Measurements from ENCODE around the gene G3BP2. TPM values are rescaled to one million over a fixed set of nuclear protein-coding genes. Genes with fewer than 3 reads are reported as not detected.
A peak's percentile ranks its signal among the peaks of the same experiment; 100 is the strongest.

G3BP2 gene
- total and polyA plus RNA-seq, 2 experiments from 2014 or later: 103 to 411 TPM

DNA sequence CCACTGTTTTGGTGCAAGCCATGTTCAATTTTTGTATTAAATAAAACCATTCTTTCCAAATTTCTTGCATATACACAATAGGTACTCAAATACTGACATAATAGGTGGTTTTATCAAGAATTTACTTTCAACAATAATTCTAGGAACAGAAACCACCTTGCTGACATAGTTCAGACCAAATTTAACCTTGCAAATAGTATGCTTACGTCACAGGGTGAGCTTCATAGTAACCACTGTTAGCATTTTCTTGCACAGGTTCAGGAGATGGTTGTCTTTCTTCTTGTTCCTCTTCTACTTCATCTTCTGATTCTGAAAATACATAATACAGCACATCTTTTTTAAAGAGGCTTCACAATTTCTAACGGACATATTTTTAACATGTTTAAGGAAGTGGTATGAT lies 17.6 kb downstream of the G3BP2 start (continued):
- TF ChIP-seq, protein P1, sequence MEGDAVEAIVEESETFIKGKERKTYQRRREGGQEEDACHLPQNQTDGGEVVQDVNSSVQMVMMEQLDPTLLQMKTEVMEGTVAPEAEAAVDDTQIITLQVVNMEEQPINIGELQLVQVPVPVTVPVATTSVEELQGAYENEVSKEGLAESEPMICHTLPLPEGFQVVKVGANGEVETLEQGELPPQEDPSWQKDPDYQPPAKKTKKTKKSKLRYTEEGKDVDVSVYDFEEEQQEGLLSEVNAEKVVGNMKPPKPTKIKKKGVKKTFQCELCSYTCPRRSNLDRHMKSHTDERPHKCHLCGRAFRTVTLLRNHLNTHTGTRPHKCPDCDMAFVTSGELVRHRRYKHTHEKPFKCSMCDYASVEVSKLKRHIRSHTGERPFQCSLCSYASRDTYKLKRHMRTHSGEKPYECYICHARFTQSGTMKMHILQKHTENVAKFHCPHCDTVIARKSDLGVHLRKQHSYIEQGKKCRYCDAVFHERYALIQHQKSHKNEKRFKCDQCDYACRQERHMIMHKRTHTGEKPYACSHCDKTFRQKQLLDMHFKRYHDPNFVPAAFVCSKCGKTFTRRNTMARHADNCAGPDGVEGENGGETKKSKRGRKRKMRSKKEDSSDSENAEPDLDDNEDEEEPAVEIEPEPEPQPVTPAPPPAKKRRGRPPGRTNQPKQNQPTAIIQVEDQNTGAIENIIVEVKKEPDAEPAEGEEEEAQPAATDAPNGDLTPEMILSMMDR (conservative IDR thresholded peaks at IDR 0.05; ENCODE audit: low read depth in 2 of 2): no peak
- TF ChIP-seq NANOG (IDR thresholded peaks at IDR 0.05; ENCODE audit: borderline replicate concordance): no peak

DNA sequence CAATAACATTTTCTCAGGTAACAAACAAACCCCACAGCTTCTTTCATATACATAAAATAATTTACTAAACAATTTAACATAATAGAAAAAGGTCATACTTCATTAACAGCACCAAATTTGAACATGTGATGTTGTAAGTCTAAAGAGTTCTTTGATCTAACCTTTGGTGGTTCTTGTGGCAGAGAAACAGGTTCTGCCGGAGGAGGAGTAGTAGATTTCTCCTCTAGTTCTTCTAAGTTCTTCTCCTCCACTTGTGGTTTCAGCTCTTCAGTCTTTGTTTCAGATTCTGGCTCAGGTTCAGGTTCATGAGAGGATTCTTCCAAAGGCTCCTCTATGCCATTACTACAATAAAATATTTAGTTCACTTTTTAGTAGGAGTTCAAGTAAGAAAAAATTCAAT lies 18.3 kb downstream of the G3BP2 start:
- H3K4me3 Mint-ChIP-seq: no peak overlapping the region
- Histone ChIP-seq H3K79me2 (replicated peaks; ENCODE audit: insufficient read depth) (peaks cover 99% of the 10 kb centered on the region), H3K27ac (ENCODE audit: low read depth) (0 out of 2 replicates have a peak overlapping the region, but pooled peaks have one; percentile 17), H3K4me3 (no peak overlapping the region), H4K20me1 (replicated peaks; ENCODE audit: insufficient read depth) (peaks cover 31% of the 10 kb centered on the region), H3K9me2 (ENCODE audit: insufficient read depth) (no peaks in the 10 kb centered on the region), H3K4me1 (ENCODE audit: insufficient read depth) (no peaks in the 10 kb centered on the region; the same call in 1 of the 2 replicates), H3F3A (replicated peaks; ENCODE audit: low read depth) (peaks cover 7% of the 10 kb centered on the region), H2AFZ (no peak overlapping the region), H3K36me3 (ENCODE audit: insufficient read depth) (peaks cover 84% of the 10 kb centered on the region), H3K27me3 (ENCODE audit: insufficient read depth) (no peaks in the 10 kb centered on the region), H3K4me2 (no peak overlapping the region)
- no peaks in the 10 kb centered on the region for H3K27me3 Mint-ChIP-seq (ENCODE audit: insufficient read depth, low read depth, poor library complexity)
- H3K9me3 Mint-ChIP-seq: no peaks in the 10 kb centered on the region
- peak overlapping the region; percentile 58 for H3K27ac Mint-ChIP-seq
- ATAC-seq (no peak), DNase-seq (ENCODE audit: low spot score) (no peak)
- H3K36me3 Mint-ChIP-seq (ENCODE audit: low read depth): peaks cover 92% of the 10 kb centered on the region
- H3K4me1 Mint-ChIP-seq: peaks cover 14% of the 10 kb centered on the region
- TF ChIP-seq, protein P2, sequence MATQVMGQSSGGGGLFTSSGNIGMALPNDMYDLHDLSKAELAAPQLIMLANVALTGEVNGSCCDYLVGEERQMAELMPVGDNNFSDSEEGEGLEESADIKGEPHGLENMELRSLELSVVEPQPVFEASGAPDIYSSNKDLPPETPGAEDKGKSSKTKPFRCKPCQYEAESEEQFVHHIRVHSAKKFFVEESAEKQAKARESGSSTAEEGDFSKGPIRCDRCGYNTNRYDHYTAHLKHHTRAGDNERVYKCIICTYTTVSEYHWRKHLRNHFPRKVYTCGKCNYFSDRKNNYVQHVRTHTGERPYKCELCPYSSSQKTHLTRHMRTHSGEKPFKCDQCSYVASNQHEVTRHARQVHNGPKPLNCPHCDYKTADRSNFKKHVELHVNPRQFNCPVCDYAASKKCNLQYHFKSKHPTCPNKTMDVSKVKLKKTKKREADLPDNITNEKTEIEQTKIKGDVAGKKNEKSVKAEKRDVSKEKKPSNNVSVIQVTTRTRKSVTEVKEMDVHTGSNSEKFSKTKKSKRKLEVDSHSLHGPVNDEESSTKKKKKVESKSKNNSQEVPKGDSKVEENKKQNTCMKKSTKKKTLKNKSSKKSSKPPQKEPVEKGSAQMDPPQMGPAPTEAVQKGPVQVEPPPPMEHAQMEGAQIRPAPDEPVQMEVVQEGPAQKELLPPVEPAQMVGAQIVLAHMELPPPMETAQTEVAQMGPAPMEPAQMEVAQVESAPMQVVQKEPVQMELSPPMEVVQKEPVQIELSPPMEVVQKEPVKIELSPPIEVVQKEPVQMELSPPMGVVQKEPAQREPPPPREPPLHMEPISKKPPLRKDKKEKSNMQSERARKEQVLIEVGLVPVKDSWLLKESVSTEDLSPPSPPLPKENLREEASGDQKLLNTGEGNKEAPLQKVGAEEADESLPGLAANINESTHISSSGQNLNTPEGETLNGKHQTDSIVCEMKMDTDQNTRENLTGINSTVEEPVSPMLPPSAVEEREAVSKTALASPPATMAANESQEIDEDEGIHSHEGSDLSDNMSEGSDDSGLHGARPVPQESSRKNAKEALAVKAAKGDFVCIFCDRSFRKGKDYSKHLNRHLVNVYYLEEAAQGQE (IDR thresholded peaks at IDR 0.05; ENCODE audit: unreplicated experiment): no peak
- TF ChIP-seq ZNF331 (CRISPR knock-in tag; IDR thresholded peaks at IDR 0.05; ENCODE audit: low read depth) (no peak), EZH2phosphoT487 (IDR thresholded peaks at IDR 0.05; ENCODE audit: unreplicated experiment) (no peak), NANOG (IDR thresholded peaks at IDR 0.05; ENCODE audit: borderline replicate concordance) (no peak), POLR2AphosphoS5 (IDR thresholded peaks at IDR 0.05; ENCODE audit: low read depth) (no peak), JUNB (IDR thresholded peaks at IDR 0.05; ENCODE audit: unreplicated experiment) (no peak), CREB1 (CRISPR knock-in tag; IDR thresholded peaks at IDR 0.05; ENCODE audit: low read depth) (no peak), STAT1 (IDR thresholded peaks at IDR 0.05; ENCODE audit: unreplicated experiment) (no peak), EZH2 (IDR thresholded peaks at IDR 0.05; ENCODE audit: low read depth, unreplicated experiment) (no peak)
- TF ChIP-seq, protein P1 (conservative IDR thresholded peaks at IDR 0.05; ENCODE audit: low read depth in 2 of 2): no peak
- TF ChIP-seq, protein P3, sequence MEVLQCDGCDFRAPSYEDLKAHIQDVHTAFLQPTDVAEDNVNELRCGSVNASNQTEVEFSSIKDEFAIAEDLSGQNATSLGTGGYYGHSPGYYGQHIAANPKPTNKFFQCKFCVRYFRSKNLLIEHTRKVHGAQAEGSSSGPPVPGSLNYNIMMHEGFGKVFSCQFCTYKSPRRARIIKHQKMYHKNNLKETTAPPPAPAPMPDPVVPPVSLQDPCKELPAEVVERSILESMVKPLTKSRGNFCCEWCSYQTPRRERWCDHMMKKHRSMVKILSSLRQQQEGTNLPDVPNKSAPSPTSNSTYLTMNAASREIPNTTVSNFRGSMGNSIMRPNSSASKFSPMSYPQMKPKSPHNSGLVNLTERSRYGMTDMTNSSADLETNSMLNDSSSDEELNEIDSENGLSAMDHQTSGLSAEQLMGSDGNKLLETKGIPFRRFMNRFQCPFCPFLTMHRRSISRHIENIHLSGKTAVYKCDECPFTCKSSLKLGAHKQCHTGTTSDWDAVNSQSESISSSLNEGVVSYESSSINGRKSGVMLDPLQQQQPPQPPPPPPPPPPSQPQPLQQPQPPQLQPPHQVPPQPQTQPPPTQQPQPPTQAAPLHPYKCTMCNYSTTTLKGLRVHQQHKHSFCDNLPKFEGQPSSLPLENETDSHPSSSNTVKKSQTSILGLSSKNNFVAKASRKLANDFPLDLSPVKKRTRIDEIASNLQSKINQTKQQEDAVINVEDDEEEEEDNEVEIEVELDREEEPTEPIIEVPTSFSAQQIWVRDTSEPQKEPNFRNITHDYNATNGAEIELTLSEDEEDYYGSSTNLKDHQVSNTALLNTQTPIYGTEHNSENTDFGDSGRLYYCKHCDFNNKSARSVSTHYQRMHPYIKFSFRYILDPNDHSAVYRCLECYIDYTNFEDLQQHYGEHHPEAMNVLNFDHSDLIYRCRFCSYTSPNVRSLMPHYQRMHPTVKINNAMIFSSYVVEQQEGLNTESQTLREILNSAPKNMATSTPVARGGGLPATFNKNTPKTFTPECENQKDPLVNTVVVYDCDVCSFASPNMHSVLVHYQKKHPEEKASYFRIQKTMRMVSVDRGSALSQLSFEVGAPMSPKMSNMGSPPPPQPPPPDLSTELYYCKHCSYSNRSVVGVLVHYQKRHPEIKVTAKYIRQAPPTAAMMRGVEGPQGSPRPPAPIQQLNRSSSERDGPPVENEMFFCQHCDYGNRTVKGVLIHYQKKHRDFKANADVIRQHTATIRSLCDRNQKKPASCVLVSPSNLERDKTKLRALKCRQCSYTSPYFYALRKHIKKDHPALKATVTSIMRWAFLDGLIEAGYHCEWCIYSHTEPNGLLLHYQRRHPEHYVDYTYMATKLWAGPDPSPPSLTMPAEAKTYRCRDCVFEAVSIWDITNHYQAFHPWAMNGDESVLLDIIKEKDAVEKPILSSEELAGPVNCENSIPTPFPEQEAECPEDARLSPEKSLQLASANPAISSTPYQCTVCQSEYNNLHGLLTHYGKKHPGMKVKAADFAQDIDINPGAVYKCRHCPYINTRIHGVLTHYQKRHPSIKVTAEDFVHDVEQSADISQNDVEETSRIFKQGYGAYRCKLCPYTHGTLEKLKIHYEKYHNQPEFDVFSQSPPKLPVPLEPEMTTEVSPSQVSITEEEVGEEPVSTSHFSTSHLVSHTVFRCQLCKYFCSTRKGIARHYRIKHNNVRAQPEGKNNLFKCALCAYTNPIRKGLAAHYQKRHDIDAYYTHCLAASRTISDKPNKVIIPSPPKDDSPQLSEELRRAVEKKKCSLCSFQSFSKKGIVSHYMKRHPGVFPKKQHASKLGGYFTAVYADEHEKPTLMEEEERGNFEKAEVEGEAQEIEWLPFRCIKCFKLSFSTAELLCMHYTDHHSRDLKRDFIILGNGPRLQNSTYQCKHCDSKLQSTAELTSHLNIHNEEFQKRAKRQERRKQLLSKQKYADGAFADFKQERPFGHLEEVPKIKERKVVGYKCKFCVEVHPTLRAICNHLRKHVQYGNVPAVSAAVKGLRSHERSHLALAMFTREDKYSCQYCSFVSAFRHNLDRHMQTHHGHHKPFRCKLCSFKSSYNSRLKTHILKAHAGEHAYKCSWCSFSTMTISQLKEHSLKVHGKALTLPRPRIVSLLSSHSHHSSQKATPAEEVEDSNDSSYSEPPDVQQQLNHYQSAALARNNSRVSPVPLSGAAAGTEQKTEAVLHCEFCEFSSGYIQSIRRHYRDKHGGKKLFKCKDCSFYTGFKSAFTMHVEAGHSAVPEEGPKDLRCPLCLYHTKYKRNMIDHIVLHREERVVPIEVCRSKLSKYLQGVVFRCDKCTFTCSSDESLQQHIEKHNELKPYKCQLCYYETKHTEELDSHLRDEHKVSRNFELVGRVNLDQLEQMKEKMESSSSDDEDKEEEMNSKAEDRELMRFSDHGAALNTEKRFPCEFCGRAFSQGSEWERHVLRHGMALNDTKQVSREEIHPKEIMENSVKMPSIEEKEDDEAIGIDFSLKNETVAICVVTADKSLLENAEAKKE (CRISPR knock-in tag; IDR thresholded peaks at IDR 0.05): no peak
